Activated B cell treated with CpG ODN at 0.5 μM for 24 hours (primary cell): Measurements from ENCODE around the gene FOXF1. TPM values are rescaled to one million over a fixed set of nuclear protein-coding genes. Genes with fewer than 3 reads are reported as not detected.

Experiments used
- ATAC-seq: fragments of 200-7000 bp; cut with Tn5 transposase; one replicate; pipeline ENCODE4 v1.10.0; 2021; ENCODE audit warnings: low read depth, mild to moderate bottlenecking, moderate library complexity
- CTCF ChIA-PET: fragments of 350-600 bp; sonication (Branson Sonifier 250); formaldehyde crosslinking; loops from one replicate; lab custom pipeline; 2021; ENCODE audit warnings: antibody characterized with exemption; lab: Charles Lee
- POLR2A ChIA-PET: fragments of 350-600 bp; sonication (Branson Sonifier 250); formaldehyde crosslinking; loops from one replicate; lab custom pipeline; 2021; ENCODE audit warnings: antibody characterized with exemption; lab: Charles Lee
- DNase-seq: peaks from one replicate; pipeline ENCODE4 v3.0.0; 2022
- H3K27ac Mint-ChIP-seq: one replicate; pipeline ENCODE4 v1.8.0; 2020; ENCODE audit warnings: mixed read lengths
- H3K27me3 Mint-ChIP-seq: one replicate; pipeline ENCODE4 v1.8.0; 2021; ENCODE audit warnings: mixed read lengths
- H3K36me3 Mint-ChIP-seq: one replicate; pipeline ENCODE4 v1.8.0; 2021; ENCODE audit warnings: low read depth, mixed read lengths
- H3K4me1 Mint-ChIP-seq: one replicate; pipeline ENCODE4 v1.8.0; 2021; ENCODE audit warnings: mixed read lengths
- H3K4me3 Mint-ChIP-seq: one replicate; pipeline ENCODE4 v1.8.0; 2020; ENCODE audit warnings: mild to moderate bottlenecking, mixed read lengths
- H3K9me3 Mint-ChIP-seq: one replicate; pipeline ENCODE4 v1.8.0; 2020; ENCODE audit warnings: mixed read lengths
- CTCF ChIP-seq: fragments of 200-600 bp; IDR thresholded peaks from one replicate; pipeline ENCODE4 v1.8.0; 2022; ENCODE audit warnings: antibody characterized with exemption, mild to moderate bottlenecking
- intact Hi-C: fragments of 100-400 bp; cut with micrococcal nuclease; formaldehyde crosslinking; loops from one replicate; pipeline ENCODE4 v1.15.1; 2024
- total RNA-seq: library from RNA; stranded (reverse); gene quantifications from 2 replicates; pipeline ENCODE4 v1.2.3, GENCODE V29; 2022

Gene FOXF1
- total RNA-seq, 1 donor from 2014 or later = not detected

- ChIA-PET POLR2A (no interaction called here), CTCF (interaction anchor here (0.9 to 4.2 kb wide), 2 partner anchors 45 to 699 kb away, joined by 3 to 48 read pairs; no protein-coding TSS in a partner anchor)
- H3K36me3 Mint-ChIP-seq = no peaks in the 10 kb centered on the region
- DNase-seq = no peak
- no peak for TF ChIP-seq CTCF
- H3K27ac Mint-ChIP-seq = no peak overlapping the region
- ATAC-seq = no peak
- peaks cover 60% of the 10 kb centered on the region for H3K27me3 Mint-ChIP-seq
- H3K4me1 Mint-ChIP-seq = peaks cover 5% of the 10 kb centered on the region
- intact Hi-C loops = no loop called here
- no peaks in the 10 kb centered on the region for H3K9me3 Mint-ChIP-seq
- H3K4me3 Mint-ChIP-seq = no peak overlapping the region
Measured at GRCh38 chr16:86519007-86519648, 8.8 kb downstream of the FOXF1 start.

- ChIA-PET POLR2A (no interaction called here), CTCF (interaction anchor here (0.5 to 4.2 kb wide), 5 partner anchors 44 to 962 kb away, joined by 3 to 48 read pairs (median 3); no protein-coding TSS in a partner anchor)
- no peaks in the 10 kb centered on the region for H3K9me3 Mint-ChIP-seq
- H3K36me3 Mint-ChIP-seq = no peaks in the 10 kb centered on the region
- H3K27me3 Mint-ChIP-seq = peaks cover 56% of the 10 kb centered on the region
- no peak overlapping the region for H3K27ac Mint-ChIP-seq
- H3K4me3 Mint-ChIP-seq = no peak overlapping the region
- DNase-seq (peak; percentile 43), ATAC-seq (peak; percentile 60)
- peaks cover 5% of the 10 kb centered on the region for H3K4me1 Mint-ChIP-seq
- intact Hi-C loops = loop anchor here (1.0 to 2.0 kb wide), 2 partner anchors 503 to 700 kb away; no protein-coding TSS in a partner anchor
- peak; percentile 92 for TF ChIP-seq CTCF
Measured at GRCh38 chr16:86519649-86520316, 9.5 kb downstream of the FOXF1 start.

- no peaks in the 10 kb centered on the region for H3K9me3 Mint-ChIP-seq
- intact Hi-C loops = loop anchor here (1.0 to 2.0 kb wide), 2 partner anchors 504 to 701 kb away; no protein-coding TSS in a partner anchor
- H3K4me3 Mint-ChIP-seq = no peak overlapping the region
- no peak for DNase-seq
- H3K27me3 Mint-ChIP-seq = peaks cover 52% of the 10 kb centered on the region
- no peak for TF ChIP-seq CTCF
- CTCF ChIA-PET = interaction anchor here (0.5 to 4.2 kb wide), 5 partner anchors 44 to 963 kb away, joined by 3 to 48 read pairs (median 3); no protein-coding TSS in a partner anchor
- H3K27ac Mint-ChIP-seq = no peak overlapping the region
- POLR2A ChIA-PET = no interaction called here
- no peaks in the 10 kb centered on the region for H3K36me3 Mint-ChIP-seq
- ATAC-seq = no peak
- H3K4me1 Mint-ChIP-seq = peaks cover 5% of the 10 kb centered on the region
Measured at GRCh38 chr16:86520317-86521210, 10.2 kb downstream of the FOXF1 start.

- intact Hi-C loops = loop anchor here (2.0 kb wide), 1 partner anchor 505 kb away; no protein-coding TSS in a partner anchor
- no peaks in the 10 kb centered on the region for H3K36me3 Mint-ChIP-seq
- CTCF ChIA-PET = interaction anchor here (0.6 kb wide), 1 partner anchor 732 kb away, joined by 3 read pairs; no protein-coding TSS in a partner anchor
- H3K27me3 Mint-ChIP-seq = peaks cover 45% of the 10 kb centered on the region
- POLR2A ChIA-PET = no interaction called here
- H3K9me3 Mint-ChIP-seq = no peaks in the 10 kb centered on the region
- TF ChIP-seq CTCF = no peak
- no peak overlapping the region for H3K27ac Mint-ChIP-seq
- ATAC-seq (no peak), DNase-seq (no peak)
- H3K4me1 Mint-ChIP-seq = peaks cover 5% of the 10 kb centered on the region
- no peak overlapping the region for H3K4me3 Mint-ChIP-seq
Measured at GRCh38 chr16:86521236-86522197, 11.2 kb downstream of the FOXF1 start.
